ENCODE data around the gene NCAPD3.
A peak's percentile ranks its signal among the peaks of the same experiment; 100 is the strongest.
"Not testable (repeated sequence)": the region's sequence is repeated elsewhere in the genome, so short reads cannot be mapped to it uniquely, and the experiment has no call there.

The NCAPD3 gene, protein sequence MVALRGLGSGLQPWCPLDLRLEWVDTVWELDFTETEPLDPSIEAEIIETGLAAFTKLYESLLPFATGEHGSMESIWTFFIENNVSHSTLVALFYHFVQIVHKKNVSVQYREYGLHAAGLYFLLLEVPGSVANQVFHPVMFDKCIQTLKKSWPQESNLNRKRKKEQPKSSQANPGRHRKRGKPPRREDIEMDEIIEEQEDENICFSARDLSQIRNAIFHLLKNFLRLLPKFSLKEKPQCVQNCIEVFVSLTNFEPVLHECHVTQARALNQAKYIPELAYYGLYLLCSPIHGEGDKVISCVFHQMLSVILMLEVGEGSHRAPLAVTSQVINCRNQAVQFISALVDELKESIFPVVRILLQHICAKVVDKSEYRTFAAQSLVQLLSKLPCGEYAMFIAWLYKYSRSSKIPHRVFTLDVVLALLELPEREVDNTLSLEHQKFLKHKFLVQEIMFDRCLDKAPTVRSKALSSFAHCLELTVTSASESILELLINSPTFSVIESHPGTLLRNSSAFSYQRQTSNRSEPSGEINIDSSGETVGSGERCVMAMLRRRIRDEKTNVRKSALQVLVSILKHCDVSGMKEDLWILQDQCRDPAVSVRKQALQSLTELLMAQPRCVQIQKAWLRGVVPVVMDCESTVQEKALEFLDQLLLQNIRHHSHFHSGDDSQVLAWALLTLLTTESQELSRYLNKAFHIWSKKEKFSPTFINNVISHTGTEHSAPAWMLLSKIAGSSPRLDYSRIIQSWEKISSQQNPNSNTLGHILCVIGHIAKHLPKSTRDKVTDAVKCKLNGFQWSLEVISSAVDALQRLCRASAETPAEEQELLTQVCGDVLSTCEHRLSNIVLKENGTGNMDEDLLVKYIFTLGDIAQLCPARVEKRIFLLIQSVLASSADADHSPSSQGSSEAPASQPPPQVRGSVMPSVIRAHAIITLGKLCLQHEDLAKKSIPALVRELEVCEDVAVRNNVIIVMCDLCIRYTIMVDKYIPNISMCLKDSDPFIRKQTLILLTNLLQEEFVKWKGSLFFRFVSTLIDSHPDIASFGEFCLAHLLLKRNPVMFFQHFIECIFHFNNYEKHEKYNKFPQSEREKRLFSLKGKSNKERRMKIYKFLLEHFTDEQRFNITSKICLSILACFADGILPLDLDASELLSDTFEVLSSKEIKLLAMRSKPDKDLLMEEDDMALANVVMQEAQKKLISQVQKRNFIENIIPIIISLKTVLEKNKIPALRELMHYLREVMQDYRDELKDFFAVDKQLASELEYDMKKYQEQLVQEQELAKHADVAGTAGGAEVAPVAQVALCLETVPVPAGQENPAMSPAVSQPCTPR (N-terminal part only)

DNA sequence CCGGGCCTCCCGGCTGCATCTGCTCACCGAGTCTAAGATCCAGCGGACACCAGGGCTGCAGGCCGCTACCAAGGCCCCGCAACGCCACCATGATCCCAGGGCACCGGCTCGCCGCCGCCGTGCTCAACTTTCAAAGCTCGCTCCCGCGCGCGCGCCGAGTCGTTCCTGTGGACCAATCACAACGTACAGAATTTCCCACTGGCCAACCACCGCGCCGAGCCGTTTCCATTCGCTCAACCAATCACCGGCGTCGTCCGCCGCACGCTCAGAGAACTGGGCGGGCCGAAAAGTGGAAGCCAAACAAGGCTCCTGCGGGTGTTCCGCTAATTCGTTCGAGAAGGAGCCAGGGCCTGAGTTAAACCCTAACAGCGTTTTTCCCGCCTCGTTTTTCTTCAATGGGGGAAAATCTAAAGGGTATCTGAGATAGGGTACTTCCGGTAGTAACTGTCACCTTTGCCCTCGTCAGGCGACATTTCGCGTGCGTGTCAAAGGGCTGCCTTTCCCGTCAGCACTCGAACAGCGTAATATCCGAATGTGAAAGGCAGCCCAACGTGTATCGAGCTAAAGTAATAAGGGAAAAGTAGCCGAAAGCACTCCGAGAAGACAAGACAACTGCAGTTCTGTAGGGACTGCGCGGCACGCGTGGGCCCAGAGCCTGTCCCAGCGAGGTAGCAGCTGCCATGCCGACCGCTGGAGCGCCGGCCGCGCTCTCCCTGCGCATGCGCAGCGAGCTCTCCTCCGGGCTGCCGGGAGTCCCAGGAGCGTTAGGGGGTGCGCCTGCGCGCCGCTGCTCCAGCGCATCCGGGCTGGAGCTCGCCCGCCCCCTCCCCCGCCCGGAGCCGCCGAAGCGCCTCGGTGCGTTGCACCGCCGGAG is at the start of gene NCAPD3, which contains the start of gene VPS26B:
NCAPD3 (minus strand) TSS at position 132 of the 874 bp plus-strand sequence; CDS start at position 91, 41 bp downstream.
VPS26B (plus strand) TSS at position 836 of the 874 bp plus-strand sequence. CDS start 452 bp downstream, outside the sequence.
- DNase-seq, result peak; percentile 98

DNA sequence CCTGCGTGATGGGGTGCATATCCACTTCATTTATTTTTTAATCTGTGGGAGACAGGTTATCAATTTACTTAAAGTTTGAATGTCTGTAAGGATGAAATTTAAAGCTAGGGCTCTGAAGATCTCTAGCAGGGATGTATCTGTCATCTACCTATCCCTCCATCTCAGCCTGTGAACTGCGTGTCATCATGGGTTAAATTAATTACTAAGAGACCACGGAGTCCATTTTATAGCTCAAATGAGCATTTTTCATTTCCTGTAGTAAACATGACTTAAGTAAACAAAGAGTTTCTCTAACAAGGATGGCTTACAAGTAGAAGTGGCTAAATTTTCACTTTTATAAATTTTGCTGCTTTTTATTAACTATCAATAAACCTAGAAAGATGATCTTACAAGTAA is 49.5 kb upstream of the NCAPD3 start:
- peak; percentile 47 for DNase-seq

DNA sequence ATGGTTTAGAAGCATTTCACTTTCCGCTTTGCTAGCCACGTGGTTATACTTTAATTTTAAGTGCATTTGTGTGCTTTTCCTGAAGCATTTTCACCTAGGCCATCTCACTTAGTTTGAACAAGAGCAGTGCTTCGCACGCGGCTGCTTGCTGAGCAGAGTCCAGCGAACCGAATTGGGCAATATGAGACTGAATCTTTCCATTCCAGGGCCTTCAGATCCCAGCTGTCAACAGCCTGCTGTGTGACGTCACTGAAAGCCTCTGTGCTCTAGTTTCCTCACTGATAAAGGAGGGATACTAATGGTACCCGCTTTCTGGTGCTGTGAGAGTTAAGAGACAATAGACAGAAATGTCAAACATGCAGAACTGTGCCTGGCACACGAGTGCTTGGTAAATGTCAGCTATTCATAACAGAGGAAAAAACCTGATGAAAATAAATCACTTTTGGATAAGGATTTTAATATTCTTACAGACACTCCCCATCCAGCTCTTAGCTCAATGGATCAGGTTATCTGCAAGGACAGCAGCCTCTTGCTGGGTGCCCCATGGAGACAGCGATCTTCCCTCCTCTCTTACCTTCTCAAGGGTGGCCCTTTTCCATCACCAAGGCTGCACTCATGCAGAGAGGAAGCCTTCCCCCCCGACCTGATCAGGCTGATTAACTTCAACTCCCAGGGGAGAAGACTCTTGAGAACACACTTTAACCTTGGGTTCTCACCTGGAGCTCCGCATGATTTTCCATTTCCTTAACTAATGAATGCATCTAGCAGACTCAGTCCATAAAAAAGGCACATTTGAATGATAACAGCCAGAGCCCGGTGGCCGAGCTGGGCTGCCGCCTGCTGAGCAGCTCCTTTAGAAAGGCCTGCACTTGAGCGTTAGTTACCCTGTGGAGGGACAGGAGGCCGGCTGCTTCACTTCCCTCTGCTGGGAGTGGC is 48.9 kb upstream of the NCAPD3 start:
- peak; percentile 62 for DNase-seq

DNA sequence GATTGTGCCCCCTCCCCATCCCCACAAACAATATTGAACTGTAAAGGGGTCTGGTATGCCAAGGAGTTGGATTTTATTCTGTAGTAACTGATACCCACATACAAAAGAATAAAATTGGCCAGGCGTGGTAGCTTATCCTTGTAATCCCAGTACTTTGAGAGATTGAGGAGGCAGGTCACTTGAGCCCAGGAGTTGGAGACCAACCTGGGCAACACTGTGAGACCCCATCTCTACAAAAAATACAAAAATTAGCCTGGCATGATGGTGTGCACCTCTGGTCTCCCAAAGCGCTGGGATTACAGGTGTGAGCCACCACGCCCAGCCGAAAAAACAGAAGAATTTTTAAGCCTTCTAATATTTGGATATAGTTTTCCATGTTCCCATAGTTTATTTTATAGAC is 48.2 kb upstream of the NCAPD3 start:
- DNase-seq, result no peak

DNA sequence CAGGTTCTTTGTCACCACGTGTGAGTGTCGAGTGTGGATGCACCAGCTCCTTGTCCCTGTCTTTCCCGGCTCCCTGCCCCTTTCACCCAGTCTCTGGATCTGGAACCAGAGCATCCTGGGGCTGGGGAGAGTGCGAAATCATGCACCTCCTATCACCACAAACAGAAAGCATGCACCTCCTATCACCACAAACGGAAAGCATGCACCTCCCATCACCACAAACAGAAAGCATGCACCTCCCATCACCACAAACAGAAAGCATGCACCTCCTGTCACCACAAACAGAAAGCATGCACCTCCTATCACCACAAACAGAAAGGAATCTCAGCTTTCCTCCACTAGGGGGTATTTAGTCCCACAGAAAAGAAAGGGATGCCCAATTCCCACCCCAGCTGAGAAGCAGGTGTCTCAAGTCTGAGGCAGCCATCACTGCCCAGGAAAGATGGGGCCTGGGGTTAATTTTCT is 46.5 kb upstream of the NCAPD3 start:
- DNase-seq, result no peak

DNA sequence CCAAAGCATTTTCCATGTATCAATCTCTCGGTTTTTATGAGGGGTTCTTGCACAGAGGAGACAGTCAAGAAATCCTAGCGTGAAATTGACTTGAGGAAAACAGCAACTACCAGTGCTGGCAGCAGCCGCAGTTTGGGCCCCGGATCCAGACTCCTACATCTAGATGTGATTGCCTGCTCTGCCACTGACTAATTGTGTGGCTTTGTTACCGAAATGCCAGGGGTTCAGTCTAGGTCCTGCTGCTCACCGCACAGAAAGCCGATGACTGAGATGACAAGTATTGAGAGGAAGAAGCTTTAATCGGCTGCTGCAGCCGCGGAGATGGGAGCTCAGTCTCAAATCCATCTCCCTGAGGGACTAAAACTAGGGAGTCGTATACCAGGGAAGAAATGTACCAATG is 44.2 kb upstream of the NCAPD3 start:
- no peak for DNase-seq

DNA sequence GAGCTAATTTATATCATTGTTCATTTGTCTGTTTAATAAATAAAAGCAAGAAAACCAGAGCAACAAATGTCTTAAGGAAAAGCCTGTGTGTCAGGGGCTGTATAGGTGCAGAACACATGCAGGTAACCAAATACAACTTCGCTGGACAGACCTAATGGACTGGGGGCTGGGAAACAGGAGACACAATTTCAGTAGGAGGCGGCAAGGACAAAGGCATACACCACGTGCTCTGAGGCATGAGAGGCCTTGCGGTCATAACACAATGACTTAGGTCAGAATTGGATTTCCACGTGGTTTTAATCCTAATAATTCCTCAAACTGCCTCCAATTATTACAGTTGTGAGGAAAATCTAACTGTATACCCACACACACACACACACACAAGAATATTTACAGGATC is 43.7 kb upstream of the NCAPD3 start:
- no peak for DNase-seq

DNA sequence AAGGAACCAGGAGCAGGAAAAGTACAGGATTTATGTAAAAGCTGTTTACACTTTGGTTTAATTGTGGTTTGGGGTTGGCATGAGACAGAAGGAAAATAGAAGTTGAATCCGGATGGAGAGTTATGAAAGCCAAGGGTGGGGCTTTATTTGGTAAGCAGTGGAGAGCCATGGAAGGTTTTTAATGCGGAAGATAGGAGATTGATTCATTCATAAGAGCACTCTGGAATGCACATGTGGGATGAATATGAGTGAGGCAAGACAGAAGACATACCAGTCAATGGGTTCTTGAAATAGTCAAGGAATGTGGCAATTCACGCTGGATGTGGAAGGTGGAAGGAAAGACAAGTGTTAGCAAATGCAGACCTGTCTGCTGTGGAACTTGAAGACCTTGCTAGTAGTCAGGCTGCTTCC is 43.1 kb upstream of the NCAPD3 start:
- DNase-seq, result no peak

DNA sequence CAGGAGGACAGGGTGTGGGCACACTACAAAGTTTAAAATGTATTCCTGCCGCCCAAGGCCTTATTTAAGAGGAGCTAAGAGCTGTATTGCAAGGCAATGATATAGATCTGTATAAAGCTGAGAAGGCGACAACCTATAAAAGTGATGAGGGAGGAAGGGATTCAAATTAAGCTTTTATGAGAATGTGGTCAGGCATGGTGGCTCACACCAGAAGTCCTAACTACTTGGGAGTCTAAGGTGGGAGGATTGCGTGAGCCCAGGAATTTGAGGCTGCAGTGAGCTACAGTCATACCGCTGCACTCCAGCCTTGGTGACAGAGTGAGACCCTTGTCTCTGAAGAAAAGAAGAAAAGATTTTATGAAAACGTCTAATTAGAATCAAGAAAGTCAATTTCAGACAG is 42.7 kb upstream of the NCAPD3 start:
- no peak for DNase-seq

DNA sequence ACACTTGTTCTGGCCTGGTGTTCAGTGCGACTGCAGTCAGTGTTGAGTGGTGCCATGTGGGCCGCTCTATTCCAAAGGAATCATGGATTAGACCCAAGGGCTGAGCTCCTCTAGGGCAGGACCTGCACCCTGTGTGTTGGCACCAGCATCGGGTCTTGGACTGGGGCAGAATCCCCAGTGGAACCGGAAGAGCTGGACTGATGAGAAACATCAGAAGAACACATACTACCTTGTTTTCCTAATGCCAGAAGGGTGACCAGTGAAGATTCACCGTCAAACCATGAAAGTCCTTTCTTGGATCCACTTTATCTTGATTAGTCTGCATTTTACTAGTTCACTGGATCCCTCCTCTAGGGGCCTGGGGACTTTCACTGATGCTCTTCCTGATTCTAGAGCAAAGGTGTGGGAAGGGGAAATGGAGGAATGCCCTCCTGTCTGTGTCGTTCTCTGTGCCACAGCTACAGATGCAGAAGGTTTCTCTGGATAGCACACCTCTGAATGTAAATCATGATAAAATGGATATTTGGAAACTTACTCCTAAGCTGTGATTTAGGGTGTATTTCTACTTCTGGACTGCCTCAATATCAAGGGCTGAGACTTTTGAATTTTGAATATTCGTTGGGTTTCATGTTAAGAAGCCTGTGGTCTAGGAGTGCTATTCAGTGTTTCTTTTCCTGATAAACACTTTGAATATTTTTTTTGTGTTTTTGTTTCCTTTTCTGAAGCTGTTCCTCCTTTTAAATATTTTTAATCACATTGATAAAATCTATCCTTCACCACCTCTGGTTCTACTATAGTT is 41.4 kb upstream of the NCAPD3 start:
- DNase-seq, result no peak

DNA sequence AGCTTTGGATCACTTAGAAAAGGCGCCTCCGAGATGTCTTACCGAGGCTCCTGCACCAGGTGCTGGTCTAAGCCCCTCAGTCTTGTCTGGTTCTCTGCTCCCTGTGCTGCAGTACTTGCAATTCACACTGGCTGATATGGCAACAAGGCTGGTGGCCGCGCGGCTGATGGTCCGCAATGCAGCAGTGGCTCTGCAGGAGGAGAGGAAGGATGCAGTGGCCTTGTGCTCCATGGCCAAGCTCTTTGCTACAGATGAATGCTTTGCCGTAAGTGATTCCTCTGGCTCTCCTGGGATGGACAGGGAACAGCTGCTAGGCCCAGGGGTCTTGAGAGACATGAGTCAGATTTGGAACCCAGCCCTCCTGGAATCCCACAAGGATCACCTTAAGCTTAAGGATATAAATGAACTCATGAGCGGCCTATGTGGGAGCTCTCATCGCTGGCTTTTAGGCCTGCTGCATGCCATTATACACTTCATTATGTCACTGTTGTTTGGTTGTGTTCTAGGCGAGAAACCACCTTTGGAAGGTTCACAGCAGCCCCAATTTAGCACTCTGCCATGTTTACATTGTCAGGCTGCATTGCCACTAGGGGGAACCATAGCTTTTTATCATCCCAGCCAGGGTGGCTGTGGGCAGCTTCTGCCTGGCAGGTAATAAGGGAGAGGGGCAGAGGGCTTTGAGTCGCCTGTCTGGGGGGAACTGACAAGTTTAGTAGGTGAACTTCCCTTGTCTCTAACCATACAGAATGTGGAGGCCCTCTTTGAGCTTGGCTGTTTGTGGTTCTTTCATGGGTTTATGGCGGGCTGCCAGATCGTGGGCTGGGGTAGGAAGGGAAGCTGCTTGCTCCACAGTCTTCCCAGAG is 38.1 kb upstream of the NCAPD3 start:
- peak; percentile 42 for DNase-seq

DNA sequence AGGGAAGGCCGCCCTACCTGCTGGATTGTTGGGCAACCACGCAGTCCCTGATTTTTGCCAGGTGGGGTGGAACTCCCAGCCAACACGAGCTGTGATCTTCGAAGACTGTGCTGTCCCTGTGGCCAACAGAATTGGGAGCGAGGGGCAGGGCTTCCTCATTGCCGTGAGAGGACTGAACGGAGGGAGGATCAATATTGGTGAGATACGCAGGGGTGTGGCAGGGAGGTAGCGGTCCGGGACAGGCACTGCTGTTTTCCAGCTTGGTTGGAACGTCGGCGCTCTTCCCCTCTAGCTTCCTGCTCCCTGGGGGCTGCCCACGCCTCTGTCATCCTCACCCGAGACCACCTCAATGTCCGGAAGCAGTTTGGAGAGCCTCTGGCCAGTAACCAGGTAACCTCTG is 37.2 kb upstream of the NCAPD3 start:
- DNase-seq, result no peak

DNA sequence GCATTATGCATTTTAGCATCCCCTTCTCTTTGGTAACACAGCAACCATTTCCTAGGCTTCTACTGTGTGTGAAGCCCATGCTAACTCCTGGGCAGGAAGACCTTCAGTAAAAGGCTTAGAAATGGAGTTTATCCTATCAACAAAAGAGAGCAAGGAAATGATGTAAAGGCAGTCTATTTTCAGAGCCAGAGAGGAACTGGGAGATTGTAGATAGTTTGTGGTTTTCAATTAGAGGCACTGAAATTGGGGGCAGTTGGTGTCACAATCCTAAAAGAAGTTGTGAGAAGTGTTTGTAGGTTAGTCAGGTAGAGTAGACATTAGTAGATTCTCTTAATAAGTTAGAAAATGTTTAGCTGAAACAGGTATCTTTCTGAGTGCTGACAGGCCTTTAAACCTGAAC is 36.7 kb upstream of the NCAPD3 start:
- DNase-seq, result no peak

DNA sequence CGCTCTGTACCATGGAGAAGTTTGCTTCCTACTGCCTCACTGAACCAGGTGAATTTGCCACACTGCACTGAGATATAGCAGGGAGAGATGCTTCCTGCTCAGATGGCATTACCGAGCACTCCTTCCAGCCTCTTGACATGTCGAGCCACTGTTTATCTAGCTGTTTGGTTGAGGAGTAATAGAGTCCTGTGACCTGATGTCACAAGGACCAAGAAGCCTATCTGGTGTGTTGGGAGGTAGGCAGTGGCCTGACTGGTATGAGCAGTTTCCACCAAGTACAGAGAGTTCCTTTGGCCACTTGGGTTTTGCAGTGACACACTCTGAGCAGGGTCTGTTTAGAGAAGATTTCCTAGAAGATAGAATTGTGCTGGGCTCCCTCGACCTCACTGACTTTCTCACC is 34.8 kb upstream of the NCAPD3 start:
- no peak for DNase-seq

DNA sequence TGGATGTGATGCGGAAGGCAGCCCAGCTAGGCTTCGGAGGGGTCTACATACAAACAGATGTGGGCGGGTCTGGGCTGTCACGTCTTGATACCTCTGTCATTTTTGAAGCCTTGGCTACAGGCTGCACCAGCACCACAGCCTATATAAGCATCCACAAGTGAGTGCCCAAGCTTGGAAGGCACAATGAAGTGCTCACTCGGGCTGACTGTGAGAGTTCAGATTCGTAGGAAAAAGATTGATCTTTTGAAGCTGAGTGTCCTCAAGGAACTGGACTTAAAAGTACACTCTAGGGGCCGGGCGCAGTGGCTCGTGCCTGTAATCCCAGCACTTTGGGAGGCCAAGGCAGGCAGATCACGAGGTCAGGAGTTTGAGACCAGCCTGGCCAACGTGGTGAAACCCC is 33.3 kb upstream of the NCAPD3 start:
- no peak for DNase-seq

DNA sequence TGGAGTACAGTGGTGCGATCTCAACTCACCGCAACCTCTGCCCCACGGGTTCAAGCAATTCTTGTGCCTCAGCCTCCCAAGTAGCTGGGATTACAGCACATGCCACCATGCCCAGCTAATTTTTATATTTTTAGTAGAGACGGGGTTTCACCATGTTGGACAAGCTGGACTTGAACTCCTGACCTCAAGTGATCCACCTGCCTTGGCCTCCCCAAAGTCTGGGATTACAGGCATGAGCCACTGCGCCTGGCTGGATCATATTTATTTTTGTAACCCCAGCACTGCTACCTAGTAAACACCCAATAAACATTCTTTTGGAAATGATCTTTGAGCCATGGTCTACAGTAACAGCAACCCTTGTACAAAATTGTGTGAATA is 31.4 kb upstream of the NCAPD3 start:
- DNase-seq, result not testable (repeated sequence)

DNA sequence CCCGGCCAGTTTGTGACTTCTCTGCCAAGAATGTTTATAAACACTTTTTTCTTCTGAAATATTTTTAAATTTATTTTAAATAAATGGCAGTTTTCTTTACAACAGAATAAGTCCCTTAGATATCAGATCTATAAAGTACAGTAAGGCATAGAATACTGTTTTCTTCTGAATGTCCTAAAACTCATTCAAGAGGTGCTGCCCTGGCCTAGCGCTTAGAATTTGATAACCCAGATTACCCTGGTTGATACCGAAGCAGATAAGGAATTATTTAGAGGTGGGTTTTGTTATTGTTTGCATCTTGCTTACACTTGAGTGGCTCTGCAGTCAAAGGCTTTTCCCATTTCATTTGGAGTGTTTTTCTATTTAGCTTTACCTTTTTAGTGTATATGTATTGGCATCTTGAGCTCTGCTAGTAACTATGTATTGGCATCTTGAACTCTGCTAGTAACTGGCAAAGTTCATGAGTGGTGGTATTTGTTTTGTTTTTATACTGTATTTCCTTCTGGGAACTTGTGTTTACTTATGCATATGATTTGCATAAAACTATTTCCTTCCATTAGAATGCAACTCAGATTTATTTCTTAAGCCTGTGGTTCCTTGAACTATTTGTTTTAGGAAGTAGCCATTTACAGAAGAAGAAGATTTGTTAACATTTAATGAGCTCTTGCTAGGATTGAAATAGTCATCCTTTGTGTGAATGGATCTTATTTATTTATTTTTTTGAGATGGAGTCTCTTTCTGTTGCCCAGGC is 30.8 kb upstream of the NCAPD3 start:
- no peak for DNase-seq

Measured in NCI-H1092 treated with DMSO at 0.1 percent for 48 hours (cell line).